PC-9 (cell line): ENCODE measurements around the gene AIMP1. TPM values are rescaled to one million over a fixed set of nuclear protein-coding genes. Genes with fewer than 3 reads are reported as not detected.

Experiments
- BruUV-seq: library from RNA; stranded (reverse); fragments of 400-500 nt; replicated peaks from 2 replicates; lab custom pipeline; 2021; lab: Mats Ljungman, UMichigan
- CTCF ChIA-PET: fragments of 300-600 bp; sonication (Branson Sonifier 250); formaldehyde crosslinking; loops from one replicate; lab custom pipeline; 2022; ENCODE audit warnings: antibody characterized with exemption; lab: Charles Lee
- POLR2A ChIA-PET: fragments of 300-600 bp; sonication (Branson Sonifier 250); formaldehyde crosslinking; loops from one replicate; lab custom pipeline; 2022; ENCODE audit warnings: antibody characterized with exemption; ENCODE audit not compliant: unreplicated experiment; lab: Charles Lee
- DNase-seq, 2 experiments: peaks; one replicate each; pipeline versions ENCODE4 v3.0.0 to v3.0.0-alpha.2; 2015 to 2022; ENCODE audit warnings: mixed read lengths in 1 of 2
- H2AFZ ChIP-seq: fragments of 200-600 bp; sonication (generic); 2 replicates; pipeline ENCODE4 v1.8.1; 2017; ENCODE audit warnings: antibody characterized with exemption
- H3F3A ChIP-seq: fragments of 200-600 bp; sonication (generic); 2 replicates; pipeline ENCODE4 v1.8.1; 2017; ENCODE audit warnings: antibody characterized with exemption, mild to moderate bottlenecking, low read depth; ENCODE audit not compliant: insufficient read depth
- H3K27ac ChIP-seq: fragments of 200-600 bp; sonication (generic); 2 replicates; pipeline ENCODE4 v1.6.1; 2016; ENCODE audit warnings: mixed run types
- H3K27me3 ChIP-seq: fragments of 200-600 bp; sonication (generic); 2 replicates; pipeline ENCODE4 v1.6.1; 2016; ENCODE audit warnings: low read depth, mixed run types; ENCODE audit not compliant: insufficient read depth
- H3K36me3 ChIP-seq: fragments of 200-600 bp; sonication (generic); 2 replicates; pipeline ENCODE4 v1.6.1; 2016; ENCODE audit warnings: low read depth, mixed run types
- H3K4me1 ChIP-seq: fragments of 200-600 bp; sonication (generic); replicated peaks from 2 replicates; pipeline ENCODE4 v1.6.1; 2016; ENCODE audit warnings: mixed run types; ENCODE audit not compliant: insufficient read depth
- H3K4me2 ChIP-seq: fragments of 200-600 bp; sonication (generic); 2 replicates; pipeline ENCODE4 v1.6.1; 2017; ENCODE audit warnings: mixed run types
- H3K4me3 ChIP-seq: fragments of 200-600 bp; sonication (generic); 2 replicates; pipeline ENCODE4 v1.6.1; 2016; ENCODE audit warnings: mixed run types
- H3K79me2 ChIP-seq: fragments of 200-600 bp; sonication (generic); 2 replicates; pipeline ENCODE4 v1.6.1; 2017; ENCODE audit warnings: low read depth, mixed run types
- H3K9me2 ChIP-seq: fragments of 200-600 bp; sonication (generic); 2 replicates; pipeline ENCODE4 v1.8.1; 2017; ENCODE audit warnings: mild to moderate bottlenecking; ENCODE audit not compliant: insufficient read depth
- H3K9me3 ChIP-seq: fragments of 200-600 bp; sonication (generic); 2 replicates; pipeline ENCODE4 v1.8.1; 2016; ENCODE audit warnings: low read depth; ENCODE audit not compliant: insufficient read depth
- H4K20me1 ChIP-seq: fragments of 200-600 bp; sonication (generic); 2 replicates; pipeline ENCODE4 v1.8.1; 2017; ENCODE audit not compliant: insufficient read depth
- EZH2 ChIP-seq: fragments of 200-600 bp; sonication (generic); IDR thresholded peaks from 2 replicates; pipeline ENCODE4 v1.8.0; 2017; ENCODE audit warnings: antibody characterized with exemption, low read depth
- intact Hi-C: fragments of 100-400 bp; cut with micrococcal nuclease; formaldehyde crosslinking; loops from one replicate; pipeline ENCODE4 v1.10.0; 2022; ENCODE audit not compliant: unreplicated experiment
- total RNA-seq: library from RNA; stranded (reverse); gene quantifications from 2 replicates; pipeline ENCODE4 v1.2.3, GENCODE V29; 2021
- TF ChIP-seq, protein P1 (sequence below): fragments of 200-600 bp; sonication (generic); conservative IDR thresholded peaks from 2 replicates; pipeline ENCODE4 v1.6.1; 2017; ENCODE audit warnings: mixed run types, antibody characterized with exemption, mild to moderate bottlenecking, moderate library complexity

Gene AIMP1
- total RNA-seq, 1 experiment from 2014 or later = 47.0 TPM

DNA sequence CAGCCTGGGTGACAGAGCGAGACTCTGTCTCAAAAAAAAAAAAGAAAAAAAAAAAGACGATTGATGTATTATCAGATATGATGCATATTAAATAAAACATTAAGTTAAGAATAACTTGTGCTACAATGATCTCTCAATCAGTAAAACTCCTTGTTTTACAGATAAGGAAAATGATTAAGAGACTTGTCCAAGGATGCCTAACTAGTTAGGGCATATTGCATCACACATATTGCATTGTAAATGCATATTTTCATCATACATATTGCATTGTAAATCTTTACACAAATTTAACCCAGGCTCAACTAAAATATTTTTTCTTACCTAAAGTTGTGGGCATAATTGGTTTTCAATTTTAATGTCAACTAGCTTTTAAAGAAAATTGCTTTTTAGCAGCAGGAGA is 26.6 kb upstream of the AIMP1 start:
- no peak overlapping the region for H3K4me3 ChIP-seq
- H3K79me2 ChIP-seq = no peaks in the 10 kb centered on the region
- no TSS peak for BruUV-seq
- no peak for TF ChIP-seq EZH2
- TF ChIP-seq, protein P1, sequence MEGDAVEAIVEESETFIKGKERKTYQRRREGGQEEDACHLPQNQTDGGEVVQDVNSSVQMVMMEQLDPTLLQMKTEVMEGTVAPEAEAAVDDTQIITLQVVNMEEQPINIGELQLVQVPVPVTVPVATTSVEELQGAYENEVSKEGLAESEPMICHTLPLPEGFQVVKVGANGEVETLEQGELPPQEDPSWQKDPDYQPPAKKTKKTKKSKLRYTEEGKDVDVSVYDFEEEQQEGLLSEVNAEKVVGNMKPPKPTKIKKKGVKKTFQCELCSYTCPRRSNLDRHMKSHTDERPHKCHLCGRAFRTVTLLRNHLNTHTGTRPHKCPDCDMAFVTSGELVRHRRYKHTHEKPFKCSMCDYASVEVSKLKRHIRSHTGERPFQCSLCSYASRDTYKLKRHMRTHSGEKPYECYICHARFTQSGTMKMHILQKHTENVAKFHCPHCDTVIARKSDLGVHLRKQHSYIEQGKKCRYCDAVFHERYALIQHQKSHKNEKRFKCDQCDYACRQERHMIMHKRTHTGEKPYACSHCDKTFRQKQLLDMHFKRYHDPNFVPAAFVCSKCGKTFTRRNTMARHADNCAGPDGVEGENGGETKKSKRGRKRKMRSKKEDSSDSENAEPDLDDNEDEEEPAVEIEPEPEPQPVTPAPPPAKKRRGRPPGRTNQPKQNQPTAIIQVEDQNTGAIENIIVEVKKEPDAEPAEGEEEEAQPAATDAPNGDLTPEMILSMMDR = no peak
- ChIA-PET POLR2A (no interaction called here), CTCF (no interaction called here)
- no peaks in the 10 kb centered on the region for H3F3A ChIP-seq
- H3K4me2 ChIP-seq = no peak overlapping the region
- no peaks in the 10 kb centered on the region for H3K4me1 ChIP-seq
- H4K20me1 ChIP-seq = no peaks in the 10 kb centered on the region
- no peak overlapping the region for H2AFZ ChIP-seq
- DNase-seq = no peak
- no peak overlapping the region for H3K27ac ChIP-seq
- H3K36me3 ChIP-seq = no peaks in the 10 kb centered on the region
- no peaks in the 10 kb centered on the region for H3K27me3 ChIP-seq
- H3K9me2 ChIP-seq = no peaks in the 10 kb centered on the region
- no peaks in the 10 kb centered on the region for H3K9me3 ChIP-seq
- intact Hi-C loops = no loop called here

DNA sequence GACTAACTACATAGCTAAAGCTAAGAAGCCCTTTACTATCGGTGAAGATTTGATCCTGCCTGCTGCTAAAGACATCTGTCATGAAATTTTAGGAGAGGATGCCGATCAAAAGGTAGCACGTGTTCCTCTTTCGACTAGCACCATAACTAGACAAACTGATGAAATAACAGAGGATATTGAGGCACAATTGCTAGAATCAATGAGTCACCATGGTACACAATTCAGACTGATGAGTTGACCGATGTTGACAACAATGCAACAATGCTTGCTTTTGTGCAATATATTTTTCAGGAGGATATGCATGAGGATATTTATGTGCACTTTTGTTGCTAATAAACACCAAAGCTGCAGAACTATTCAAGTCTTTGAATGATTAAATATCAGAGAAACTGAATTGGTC is 24.7 kb upstream of the AIMP1 start:
- TF ChIP-seq EZH2 = no peak
- TF ChIP-seq, protein P1 = no peak

DNA sequence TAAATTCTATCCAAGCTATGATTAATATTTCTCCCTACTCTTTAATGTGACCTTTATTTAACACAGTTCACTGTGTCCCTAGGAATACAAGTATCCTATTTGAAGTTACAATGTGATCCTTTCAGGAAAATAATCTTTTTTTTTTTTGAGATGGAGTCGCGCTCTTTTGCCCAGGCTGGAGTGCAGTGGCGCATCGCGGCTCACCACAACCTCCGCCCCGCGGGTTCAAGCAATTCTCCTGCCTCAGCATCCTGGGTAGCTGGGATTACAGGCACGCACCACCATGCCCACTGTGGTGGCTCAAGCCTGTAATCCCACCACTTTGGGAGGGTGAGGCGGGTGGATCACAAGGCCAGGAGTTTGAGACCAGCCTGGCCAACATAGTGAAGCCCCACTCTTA is 22.3 kb upstream of the AIMP1 start:
- Histone ChIP-seq H3F3A (no peaks in the 10 kb centered on the region), H3K36me3 (no peaks in the 10 kb centered on the region), H3K9me3 (no peaks in the 10 kb centered on the region), H3K4me3 (no peak overlapping the region), H3K27me3 (no peaks in the 10 kb centered on the region), H3K4me1 (no peaks in the 10 kb centered on the region), H4K20me1 (no peaks in the 10 kb centered on the region), H3K9me2 (no peaks in the 10 kb centered on the region), H3K4me2 (no peak overlapping the region), H3K27ac (no peak overlapping the region), H2AFZ (no peak overlapping the region), H3K79me2 (no peaks in the 10 kb centered on the region)
- intact Hi-C loops = no loop called here
- ChIA-PET CTCF (no interaction called here), POLR2A (no interaction called here)
- DNase-seq = no peak
- BruUV-seq = no TSS peak
- TF ChIP-seq, protein P1 = no peak
- no peak for TF ChIP-seq EZH2

More for the DNA sequence above, 24.7 kb upstream of the AIMP1 start:
- Histone ChIP-seq H3K4me2 (no peak overlapping the region), H3K36me3 (no peaks in the 10 kb centered on the region), H3K79me2 (no peaks in the 10 kb centered on the region), H3F3A (no peaks in the 10 kb centered on the region), H4K20me1 (no peaks in the 10 kb centered on the region), H3K27me3 (no peaks in the 10 kb centered on the region), H2AFZ (no peak overlapping the region), H3K4me3 (no peak overlapping the region), H3K4me1 (no peaks in the 10 kb centered on the region), H3K27ac (no peak overlapping the region), H3K9me2 (no peaks in the 10 kb centered on the region), H3K9me3 (no peaks in the 10 kb centered on the region)
- CTCF ChIA-PET = interaction anchor here (0.6 kb wide), 1 partner anchor 610 kb away, joined by 3 read pairs; no protein-coding TSS in a partner anchor
- BruUV-seq = no TSS peak
- intact Hi-C loops = no loop called here
- no peak for DNase-seq
- POLR2A ChIA-PET = no interaction called here
